Sigmoid colon (tissue), 4 donors: ENCODE data around the gene CNTNAP4.

Experiments used
- EP300 ChIP-seq, 4 donors: sonication (generic); formaldehyde crosslinking; IDR thresholded peaks; one replicate each; pipeline ENCODE4 v1.6.1; 2017; ENCODE audit warnings: antibody characterized with exemption in 4 of 4
- POLR2A ChIP-seq, 2 donors: fragments of 450-650 bp; IDR thresholded peaks; one replicate each; pipeline ENCODE4 v1.6.1; 2016; ENCODE audit warnings: antibody characterized with exemption in 2 of 2, mild to moderate bottlenecking in 2 of 2, moderate library complexity in 2 of 2
- TF ChIP-seq, protein P1 (sequence below), 4 experiments: fragments of 450-650 bp in 3 of 4; fragments of 200-600 bp in 1 of 4; IDR thresholded peaks; one replicate each; pipeline ENCODE4 v1.5.1; 2016 to 2019; ENCODE audit warnings: antibody characterized with exemption in 4 of 4, mild to moderate bottlenecking in 3 of 4, moderate library complexity in 2 of 4

DNA sequence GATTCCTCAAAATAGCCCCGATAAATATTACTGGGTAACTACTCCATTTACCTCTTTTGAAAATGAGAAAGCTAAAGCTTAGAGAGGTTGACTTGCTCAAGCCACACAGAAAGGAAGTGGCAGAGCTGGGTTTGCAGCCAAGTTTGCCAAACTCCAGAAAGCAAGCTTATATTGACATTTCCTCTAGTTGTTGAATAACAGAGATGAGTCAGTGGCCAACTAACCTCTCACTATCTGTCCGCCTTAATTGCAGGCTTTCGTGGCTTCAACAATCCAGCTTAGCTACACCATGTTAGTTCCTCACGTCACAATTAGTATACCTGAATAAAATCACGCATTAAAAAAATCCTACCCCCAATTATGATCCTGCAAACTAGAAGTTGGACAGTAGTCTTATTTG, 151.7 kb downstream of the CNTNAP4 start:
- TF ChIP-seq, protein P1, sequence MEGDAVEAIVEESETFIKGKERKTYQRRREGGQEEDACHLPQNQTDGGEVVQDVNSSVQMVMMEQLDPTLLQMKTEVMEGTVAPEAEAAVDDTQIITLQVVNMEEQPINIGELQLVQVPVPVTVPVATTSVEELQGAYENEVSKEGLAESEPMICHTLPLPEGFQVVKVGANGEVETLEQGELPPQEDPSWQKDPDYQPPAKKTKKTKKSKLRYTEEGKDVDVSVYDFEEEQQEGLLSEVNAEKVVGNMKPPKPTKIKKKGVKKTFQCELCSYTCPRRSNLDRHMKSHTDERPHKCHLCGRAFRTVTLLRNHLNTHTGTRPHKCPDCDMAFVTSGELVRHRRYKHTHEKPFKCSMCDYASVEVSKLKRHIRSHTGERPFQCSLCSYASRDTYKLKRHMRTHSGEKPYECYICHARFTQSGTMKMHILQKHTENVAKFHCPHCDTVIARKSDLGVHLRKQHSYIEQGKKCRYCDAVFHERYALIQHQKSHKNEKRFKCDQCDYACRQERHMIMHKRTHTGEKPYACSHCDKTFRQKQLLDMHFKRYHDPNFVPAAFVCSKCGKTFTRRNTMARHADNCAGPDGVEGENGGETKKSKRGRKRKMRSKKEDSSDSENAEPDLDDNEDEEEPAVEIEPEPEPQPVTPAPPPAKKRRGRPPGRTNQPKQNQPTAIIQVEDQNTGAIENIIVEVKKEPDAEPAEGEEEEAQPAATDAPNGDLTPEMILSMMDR (IDR thresholded peaks at IDR 0.05), result no peak
- TF ChIP-seq POLR2A (IDR thresholded peaks at IDR 0.05), result no peak
- no peak for TF ChIP-seq EP300 (IDR thresholded peaks at IDR 0.05)
